HG02973 (cell line): ENCODE data around the gene CADPS2.

ENCODE experiments used
- ATAC-seq: cut with Tn5 transposase; IDR thresholded peaks from one replicate; pipeline ENCODE4 v1.9.1; 2021; ENCODE audit warnings: moderate library complexity; ENCODE audit not compliant: unreplicated experiment

The CADPS2 gene

DNA sequence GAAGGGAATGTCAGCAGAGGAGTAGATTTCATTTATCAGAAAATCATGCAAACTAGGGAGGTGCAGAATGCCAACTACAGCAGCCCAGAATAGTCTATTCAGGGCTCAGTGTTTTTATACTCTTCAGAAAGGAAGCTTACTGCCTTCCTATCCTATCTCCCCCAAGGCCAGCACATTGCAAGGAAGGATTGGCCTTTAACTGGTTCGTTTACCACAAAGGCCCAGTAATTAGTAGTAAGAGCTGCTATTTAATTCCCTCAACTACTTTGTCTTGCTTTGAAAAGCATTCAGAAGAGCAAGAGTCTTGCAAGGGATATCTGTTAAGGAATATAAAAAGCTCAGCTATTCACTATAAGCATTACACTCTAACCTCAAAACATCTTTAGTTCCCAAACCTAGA lies 97.1 kb downstream of the CADPS2 start:
- no peak for ATAC-seq

DNA sequence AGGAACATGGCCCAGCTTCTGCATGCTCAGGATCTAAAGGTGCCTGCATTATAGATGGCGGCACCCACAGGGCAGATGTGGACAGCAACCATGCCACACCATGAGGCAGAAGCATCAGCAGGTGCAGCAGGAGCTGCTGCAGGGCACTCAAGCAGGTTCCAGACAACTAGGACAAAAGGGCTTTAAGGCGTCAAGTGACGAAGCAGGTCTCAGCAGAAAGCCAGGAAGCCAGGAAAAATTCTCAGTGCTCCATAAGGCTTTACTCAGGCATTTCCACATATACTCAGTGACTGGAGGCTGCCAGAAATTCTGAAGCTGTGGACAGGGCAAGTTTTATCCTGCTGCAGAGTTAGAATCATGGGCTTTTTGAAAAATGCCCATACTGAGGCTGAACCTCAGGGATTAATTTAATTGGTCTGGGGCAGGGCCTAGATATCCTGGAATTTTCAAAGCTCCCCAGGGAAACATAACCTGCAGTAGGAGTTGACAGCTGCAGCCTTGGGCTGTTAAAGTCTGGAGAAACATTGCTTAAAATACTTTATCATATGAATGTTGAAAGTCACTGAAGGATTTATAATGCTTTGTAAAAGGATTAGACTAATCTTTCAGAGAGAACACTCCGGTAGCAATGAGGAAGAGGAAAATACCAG lies 115.4 kb downstream of the CADPS2 start:
- no peak for ATAC-seq

DNA sequence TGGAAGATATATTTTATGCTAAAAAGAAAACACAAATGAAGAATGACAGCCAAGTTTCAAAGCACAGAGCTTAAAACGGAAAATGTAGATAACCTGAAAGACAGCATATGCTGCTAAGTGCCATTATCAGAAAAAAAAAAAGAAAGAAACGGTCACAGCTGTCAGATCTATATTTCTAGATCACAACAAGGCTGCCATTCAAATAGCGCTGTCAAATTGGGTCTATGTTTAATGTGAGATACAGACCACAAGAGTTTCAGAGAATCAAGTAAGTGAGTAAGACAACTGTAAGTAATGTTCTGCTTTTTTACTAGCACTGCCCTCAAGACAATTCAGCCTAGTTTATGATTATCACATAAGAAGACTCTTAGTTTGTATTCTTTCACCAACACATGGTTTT lies 117.4 kb downstream of the CADPS2 start:
- ATAC-seq, result no peak

DNA sequence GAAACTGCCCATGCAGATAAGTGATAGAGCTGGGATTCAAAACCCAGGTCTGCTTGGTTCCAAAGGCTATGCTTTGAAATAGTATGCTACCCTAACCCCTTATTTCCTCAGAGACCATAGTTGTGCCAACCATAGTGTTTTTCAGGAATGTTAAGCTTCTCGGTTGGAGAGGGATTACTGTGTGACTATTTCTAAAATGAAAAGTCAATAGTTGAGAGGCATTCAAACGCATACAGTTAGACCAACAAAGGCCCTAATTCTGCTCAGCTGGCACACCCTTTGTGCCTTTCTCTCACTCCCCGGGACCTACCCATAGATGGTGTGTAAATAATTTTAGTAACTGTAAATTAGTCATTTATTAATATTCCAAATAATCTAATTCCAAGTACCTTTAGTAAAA lies 118.9 kb downstream of the CADPS2 start:
- ATAC-seq, result no peak

DNA sequence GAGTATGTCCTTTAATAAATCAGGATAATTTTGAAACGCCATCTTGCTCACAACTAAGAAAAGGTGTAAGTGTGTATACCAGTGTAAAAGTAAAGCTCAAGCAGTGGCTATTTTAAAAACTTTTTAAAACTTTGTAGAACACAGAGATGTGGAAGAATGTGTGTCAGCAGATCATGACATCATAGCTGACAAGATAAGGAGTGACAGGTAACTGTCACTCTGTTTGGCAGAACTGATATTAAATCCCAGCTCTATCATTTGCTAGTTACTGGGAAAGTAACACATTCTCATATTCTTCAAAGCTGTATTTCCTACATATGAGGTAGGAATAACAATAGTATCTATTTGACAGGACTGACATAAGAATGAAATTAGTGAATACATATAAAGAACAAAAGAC lies 119.7 kb downstream of the CADPS2 start:
- ATAC-seq, result no peak

DNA sequence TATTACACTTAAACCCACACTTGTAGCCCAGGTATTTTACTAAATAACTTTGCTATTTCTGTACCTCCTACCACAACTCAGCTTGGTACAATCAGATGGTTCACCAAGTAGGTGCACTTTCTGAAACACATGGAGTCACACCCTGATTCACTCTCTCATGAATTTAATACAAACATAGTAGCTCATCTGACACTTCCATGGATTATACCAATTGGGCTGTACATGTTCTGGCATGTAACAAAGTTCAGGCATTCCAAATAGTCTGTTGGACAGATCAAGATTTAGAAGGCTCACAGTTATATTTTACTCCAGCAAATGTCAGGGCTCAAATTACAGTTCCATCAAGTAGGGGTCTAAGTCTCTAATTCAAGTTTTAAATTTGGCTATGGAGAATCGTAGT lies 121.4 kb downstream of the CADPS2 start:
- no peak for ATAC-seq

DNA sequence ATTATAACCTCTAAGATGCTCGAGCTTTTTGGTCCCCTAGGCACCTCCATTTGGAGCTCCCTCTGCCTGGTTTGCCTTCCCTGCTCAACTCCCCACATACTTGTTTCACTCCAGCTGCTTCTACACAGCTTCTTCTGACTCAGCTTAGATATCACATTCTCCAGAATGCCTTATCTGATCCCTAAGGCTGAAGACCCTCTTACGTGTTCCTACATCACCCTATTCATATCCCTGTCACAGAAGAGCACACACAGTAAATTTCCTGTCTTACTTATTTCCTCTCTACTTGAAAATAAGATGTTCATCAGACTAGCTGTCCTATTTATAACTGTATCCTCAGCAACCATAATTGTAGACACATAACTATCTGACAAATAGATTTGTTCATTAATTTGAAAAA lies 122.2 kb downstream of the CADPS2 start:
- ATAC-seq, result no peak

DNA sequence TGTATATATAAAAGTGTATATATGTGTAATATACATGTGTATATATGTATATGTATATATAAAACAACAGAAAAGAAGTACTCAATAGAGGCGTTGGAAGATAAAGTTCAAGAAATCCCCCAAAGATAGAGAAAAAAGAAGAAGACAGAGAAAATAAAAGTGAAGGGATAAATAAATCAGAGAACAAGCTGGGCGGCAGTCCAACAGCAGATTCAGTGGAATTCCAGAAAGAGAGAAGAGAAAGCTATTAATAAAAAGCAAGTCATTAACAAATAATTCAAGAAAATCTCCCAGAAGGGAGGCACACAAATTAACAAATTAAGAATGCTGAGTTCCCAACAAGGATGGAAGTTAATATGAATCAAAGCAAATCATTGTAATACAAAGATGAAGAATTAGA lies 124.2 kb downstream of the CADPS2 start:
- ATAC-seq, result no peak

DNA sequence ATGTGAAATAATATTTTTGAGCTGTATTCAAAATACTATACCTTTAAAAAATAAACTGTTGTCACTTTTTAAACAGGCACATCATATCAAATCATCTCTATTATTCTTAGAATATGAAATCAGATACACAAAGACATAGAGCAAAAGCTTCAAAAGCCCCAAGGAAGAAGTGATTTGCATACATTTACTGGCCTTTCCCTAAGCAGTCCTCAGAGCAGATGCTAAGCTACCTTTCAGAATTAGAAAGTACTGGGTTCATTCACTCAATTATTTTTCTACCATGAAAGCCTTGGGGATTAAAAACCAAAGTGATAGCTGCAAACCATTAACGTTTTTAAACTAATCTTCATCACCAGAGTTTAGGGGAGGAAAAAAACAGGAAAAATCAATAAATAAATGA lies 127.8 kb downstream of the CADPS2 start:
- no peak for ATAC-seq

DNA sequence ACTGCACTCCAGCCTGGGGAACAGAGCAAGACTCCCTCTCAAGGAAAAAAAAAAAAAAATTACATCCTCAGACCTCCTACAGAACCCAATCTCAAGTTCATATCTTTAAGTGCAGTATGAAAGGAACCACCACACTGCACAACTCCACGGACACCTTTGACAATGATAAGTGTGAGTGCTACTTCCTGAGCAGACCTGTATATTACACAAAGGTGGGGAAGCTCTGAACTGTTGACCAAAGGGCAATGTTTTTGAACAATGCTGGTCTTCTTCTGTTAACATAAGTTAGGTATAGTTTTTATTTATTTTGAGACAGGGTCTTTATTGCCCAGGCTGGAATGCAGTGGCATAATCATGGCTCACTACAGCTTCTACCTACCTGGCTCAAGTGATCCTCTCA lies 129.4 kb downstream of the CADPS2 start:
- ATAC-seq, result no peak

DNA sequence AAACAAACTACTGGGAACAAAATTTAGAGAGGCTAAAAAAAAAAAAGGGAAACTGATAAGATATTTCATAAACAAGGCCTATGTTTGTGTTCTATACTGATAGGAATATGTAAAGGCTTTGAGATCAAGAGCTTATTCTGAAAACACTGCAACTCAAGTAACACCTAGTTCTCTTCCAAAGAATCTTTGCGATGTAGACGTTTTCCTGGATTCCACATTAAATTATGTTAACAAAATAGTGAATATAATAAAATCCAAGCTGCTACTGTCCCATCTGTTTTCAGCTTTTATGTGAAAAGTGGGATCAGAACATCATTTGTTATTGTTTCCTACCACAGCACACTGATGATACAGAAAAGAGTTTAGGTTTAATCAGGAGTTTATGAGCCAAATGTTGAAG lies 130.6 kb downstream of the CADPS2 start:
- no peak for ATAC-seq

DNA sequence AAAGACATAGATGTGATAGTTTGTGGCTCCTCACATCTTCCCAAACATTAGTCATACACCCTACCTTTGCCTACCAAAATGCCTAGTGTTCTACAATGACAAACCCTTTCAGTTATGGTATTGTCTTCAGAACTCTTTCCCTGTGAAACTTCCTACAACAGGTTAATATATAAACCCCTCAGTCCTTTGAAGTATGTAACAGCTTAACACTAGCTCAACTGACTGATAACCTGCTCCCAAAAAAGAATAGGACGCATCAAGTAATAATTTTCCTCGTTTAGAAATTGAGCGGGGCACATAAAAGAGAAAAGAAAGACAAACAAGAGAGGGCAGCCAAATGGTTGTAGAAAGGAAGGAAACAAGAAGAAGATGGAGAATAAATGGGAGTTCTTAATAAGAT lies 133.7 kb downstream of the CADPS2 start:
- no peak for ATAC-seq

DNA sequence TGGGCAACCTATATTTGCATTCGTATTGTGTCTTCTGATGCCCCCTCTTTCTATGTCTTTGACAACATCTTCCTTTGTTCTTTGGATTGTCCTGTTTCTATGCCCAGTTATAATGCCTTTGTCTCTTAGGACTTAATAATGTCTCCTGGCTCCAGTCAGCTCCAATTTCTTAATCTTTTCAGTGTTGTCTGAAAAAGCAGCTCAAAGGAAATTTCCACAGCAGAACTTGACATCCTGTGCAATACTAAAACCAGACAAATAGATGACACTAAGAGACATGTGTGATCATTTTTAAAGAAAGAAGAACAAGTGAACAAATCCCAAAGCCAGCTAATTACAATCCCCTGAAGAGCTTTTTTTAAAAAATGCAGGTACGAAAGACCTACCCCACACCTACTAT lies 135.9 kb downstream of the CADPS2 start:
- ATAC-seq, result no peak

DNA sequence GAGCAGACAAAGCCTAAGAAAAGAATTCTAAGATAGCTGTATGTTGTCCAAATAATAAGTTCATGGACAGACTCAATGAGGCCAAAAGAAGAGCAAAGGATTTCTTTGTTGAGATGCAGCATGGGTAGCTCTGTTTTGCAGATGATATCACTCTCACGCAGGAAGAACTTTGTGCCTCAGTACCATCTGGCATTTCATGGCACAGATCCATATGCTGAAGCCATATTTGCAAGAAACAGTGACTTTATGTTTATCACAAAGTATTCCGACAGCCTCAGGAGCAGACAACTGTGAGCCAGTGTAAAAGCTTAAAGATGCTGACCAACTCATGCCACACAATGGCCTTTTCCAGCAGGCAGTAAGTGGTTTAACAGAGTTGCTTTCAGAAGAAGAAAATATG lies 138.1 kb downstream of the CADPS2 start:
- ATAC-seq, result no peak

DNA sequence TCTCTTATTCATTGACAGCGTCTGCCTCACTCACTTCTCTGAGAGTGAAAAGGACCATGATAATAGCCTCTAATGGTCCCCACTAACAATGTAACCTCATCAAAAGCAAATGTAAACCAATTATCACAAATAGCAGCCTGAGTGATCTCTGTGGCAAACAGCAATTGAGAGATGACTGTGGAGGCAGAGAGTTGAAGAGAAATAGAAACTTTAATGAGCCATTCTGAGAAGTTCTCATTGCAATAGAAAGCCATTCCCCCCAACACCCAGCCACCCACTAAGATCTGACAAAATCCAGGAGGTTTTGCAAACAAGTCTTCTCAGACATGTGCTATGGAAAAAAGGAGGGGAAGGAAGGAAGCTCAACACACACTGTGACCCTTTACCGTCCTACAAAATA lies 139.3 kb downstream of the CADPS2 start:
- ATAC-seq, result no peak

DNA sequence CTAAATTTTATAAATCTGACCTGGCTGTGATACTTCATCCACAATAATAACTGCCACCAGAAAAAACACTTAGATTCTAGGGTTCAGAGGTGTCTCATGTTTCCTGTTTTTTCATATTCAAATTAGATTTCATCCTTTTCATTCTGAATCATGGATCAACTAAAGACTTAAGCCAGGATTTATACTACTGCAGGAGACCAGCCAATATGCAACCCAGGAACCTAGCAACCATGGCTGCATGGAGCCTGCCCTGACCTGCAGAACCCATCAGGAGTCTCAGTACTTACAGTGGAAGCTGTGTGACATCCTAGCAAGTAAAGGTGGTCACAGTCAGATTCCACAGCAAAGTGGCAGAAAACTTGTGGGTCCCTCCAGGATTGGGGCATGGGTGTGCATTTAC lies 143.0 kb downstream of the CADPS2 start:
- ATAC-seq, result no peak

DNA sequence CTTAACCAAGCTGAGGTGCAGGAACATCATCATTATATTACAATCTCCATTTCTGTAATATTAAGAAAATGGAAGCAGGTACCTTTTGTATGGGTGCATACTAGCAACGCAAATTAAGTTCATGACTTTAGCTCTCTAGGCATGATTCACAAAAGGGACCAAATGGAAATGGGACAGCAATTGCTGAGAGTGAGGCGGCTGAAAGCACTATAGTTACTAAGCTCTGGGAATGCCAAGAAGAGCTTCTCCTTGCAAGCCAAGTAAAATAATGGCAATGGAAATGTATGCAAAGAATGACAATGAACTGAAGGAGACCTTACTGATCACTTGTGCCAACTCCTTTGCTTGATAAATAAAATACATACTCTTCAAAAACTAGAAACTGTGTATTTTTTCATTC lies 147.3 kb downstream of the CADPS2 start:
- no peak for ATAC-seq

DNA sequence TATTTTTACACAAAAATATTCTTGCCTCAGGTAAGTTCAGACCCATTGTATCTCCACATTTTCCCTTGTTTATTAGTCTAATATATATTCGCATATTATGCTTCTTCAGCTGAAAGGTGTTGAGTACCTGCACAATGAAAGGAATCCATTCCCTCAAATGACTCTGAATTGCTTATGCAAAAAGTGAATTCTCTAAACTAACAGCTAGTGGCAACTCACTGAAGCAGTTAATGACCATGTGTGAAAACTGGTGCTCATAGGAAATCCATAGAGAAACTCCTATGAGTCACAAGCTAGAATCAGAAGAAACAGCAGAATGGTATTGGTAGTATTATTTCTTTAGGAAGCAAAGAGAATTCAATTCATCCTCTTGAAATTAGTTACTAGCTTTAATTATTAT lies 150.1 kb downstream of the CADPS2 start:
- ATAC-seq, result no peak

DNA sequence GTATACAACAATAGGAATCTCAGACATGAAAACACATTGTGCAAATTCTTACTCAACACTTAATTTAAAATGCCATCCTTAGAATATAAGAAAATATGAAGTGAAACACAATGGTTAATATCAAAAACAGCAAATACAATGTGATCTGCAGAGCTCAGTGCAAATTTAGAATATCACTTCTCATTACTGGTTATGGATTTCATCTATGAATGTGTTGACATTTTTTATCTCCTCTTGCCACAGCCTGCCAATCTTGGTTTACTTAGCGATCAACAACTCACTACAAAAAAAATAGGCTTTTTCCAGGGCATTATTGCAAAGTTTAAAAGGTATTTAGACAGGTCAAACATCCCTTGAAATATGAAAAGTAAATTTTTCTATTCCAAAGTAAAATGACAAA lies 158.5 kb downstream of the CADPS2 start:
- ATAC-seq, result no peak

DNA sequence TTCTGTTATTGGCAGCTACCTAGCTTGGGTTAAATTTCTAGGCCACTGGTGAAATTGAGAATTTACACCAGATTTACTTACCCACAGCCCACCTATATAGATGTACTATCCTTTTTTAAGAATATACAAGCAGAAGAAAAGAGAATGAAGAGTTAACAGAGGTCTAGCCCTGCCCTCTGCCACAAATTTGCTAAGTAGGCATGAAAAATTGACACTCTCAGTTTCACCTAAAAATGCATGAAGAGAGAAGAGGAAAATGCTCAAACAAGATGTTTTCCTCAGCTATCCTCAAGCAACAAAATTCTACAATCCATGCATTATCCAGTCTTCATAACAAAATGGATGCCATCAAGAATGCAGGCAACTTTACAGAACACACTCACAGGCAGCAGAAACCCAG lies 158.9 kb downstream of the CADPS2 start:
- no peak for ATAC-seq

DNA sequence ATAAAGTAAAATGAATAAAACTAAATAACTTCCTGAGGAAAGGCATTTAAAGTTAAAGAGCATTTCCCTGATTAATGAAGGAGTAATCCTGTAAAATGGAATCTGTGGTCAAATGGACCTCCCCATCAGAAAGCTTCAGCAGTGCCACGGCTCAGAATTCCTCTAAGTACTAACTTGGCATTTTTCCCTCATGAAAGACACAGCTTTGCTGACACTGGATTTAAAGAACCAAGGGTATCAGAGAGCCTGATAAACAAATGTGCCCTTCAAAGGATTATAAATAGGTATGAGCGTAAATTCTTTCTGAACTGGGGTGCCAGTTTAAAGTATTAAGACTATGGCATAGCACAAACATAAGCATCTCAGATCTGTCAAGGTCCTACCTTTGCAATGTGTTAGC lies 159.4 kb downstream of the CADPS2 start:
- no peak for ATAC-seq

DNA sequence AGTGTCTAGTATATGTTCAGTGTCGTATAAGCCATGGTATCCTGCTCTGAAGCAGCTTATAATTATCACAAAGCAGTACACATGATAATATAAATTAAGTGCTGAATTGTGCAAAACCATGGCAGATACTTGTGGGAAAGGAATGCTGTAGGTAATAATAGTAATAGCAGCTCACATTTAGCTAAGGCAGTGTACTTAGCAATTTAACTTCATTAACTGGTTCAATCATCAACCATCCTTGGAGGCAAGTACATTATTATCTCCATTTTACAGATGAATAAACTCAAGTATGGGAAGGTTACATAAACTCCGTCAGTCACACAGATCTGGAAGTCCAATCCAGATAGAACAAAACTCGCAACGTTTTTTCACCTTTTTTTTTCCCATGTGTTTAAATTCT lies 161.9 kb downstream of the CADPS2 start:
- ATAC-seq, result no peak

DNA sequence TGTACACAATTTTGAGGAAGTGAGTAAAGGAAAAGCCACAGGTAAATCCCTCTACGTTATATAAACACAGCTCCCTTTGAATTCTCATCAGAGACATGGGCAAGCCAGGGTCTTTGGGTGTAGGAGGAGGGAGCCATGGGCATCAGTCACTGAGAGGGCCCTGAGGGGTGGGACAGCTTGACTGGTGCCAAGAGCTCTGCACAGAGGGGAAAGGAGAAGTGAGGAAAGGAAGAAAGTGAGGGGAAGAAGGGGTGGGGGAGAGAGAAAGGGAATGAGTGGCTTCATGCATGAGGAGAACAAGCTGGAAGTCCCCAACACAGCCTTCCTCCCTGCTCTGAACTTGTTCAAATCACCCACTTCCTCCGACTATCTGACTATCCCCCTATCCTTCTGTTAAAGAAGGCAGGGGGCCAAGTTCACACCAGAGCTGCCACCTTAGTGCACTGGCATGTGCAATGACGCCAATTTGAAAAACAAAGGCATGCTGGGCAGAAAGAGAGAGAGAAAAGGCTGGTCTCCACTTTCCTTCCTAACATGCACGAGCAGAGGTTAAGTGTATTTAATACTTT lies 167.2 kb downstream of the CADPS2 start:
- ATAC-seq, result no peak
